HG02571 (cell line): ENCODE measurements around the gene NDST1.

Source experiments
- ATAC-seq: cut with Tn5 transposase; IDR thresholded peaks from one replicate; pipeline ENCODE4 v1.9.1; 2021; ENCODE audit warnings: mild to moderate bottlenecking, moderate library complexity; ENCODE audit not compliant: unreplicated experiment

NDST1 gene

GRCh38 chr5:150488519-150489359 is 19.2 kb upstream of the NDST1 start:
- no peak for ATAC-seq

- peak; percentile 84 for ATAC-seq
Measured at GRCh38 chr5:150489360-150490295, 18.3 kb upstream of the NDST1 start.

- ATAC-seq, result no peak
Measured at GRCh38 chr5:150490296-150490669, 17.6 kb upstream of the NDST1 start.

GRCh38 chr5:150490754-150491153 is 17.2 kb upstream of the NDST1 start:
- no peak for ATAC-seq

GRCh38 chr5:150491876-150492275 is 16.1 kb upstream of the NDST1 start:
- no peak for ATAC-seq

- no peak for ATAC-seq
Measured at GRCh38 chr5:150492621-150493020, 15.3 kb upstream of the NDST1 start.

- no peak for ATAC-seq
Measured at GRCh38 chr5:150496098-150496497, 11.8 kb upstream of the NDST1 start.

GRCh38 chr5:150496534-150496933 is 11.4 kb upstream of the NDST1 start:
- no peak for ATAC-seq

GRCh38 chr5:150497274-150497988 is 10.5 kb upstream of the NDST1 start:
- no peak for ATAC-seq

- no peak for ATAC-seq
Measured at GRCh38 chr5:150497989-150498317, 10.0 kb upstream of the NDST1 start.

- ATAC-seq, result no peak
Measured at GRCh38 chr5:150498501-150498900, 9.4 kb upstream of the NDST1 start.

GRCh38 chr5:150498971-150499370 is 9.0 kb upstream of the NDST1 start:
- no peak for ATAC-seq

- ATAC-seq, result no peak
Measured at GRCh38 chr5:150499437-150499956, 8.4 kb upstream of the NDST1 start.

- no peak for ATAC-seq
Measured at GRCh38 chr5:150500328-150500841, 7.5 kb upstream of the NDST1 start.

- no peak for ATAC-seq
Measured at GRCh38 chr5:150500905-150501304, 7.0 kb upstream of the NDST1 start.

- ATAC-seq, result no peak
Measured at GRCh38 chr5:150502106-150502505, 5.8 kb upstream of the NDST1 start.

GRCh38 chr5:150502847-150503246 is 5.1 kb upstream of the NDST1 start:
- no peak for ATAC-seq

- no peak for ATAC-seq
Measured at GRCh38 chr5:150503386-150503785, 4.5 kb upstream of the NDST1 start.

- ATAC-seq, result no peak
Measured at GRCh38 chr5:150503977-150504620, 3.8 kb upstream of the NDST1 start.

GRCh38 chr5:150505041-150505511 is 2.9 kb upstream of the NDST1 start:
- no peak for ATAC-seq
